ENCODE results near the gene LRRN4CL. TPM values are rescaled to one million over a fixed set of nuclear protein-coding genes. Genes with fewer than 3 reads are reported as not detected.

Gene LRRN4CL
- total and polyA plus RNA-seq, 9 of the 15 experiments (the other 6 are each of a cell fraction or from before 2014, with no cell fraction given): 0.03 to 0.11 (median 0.05) TPM; not detected in 4

DNA sequence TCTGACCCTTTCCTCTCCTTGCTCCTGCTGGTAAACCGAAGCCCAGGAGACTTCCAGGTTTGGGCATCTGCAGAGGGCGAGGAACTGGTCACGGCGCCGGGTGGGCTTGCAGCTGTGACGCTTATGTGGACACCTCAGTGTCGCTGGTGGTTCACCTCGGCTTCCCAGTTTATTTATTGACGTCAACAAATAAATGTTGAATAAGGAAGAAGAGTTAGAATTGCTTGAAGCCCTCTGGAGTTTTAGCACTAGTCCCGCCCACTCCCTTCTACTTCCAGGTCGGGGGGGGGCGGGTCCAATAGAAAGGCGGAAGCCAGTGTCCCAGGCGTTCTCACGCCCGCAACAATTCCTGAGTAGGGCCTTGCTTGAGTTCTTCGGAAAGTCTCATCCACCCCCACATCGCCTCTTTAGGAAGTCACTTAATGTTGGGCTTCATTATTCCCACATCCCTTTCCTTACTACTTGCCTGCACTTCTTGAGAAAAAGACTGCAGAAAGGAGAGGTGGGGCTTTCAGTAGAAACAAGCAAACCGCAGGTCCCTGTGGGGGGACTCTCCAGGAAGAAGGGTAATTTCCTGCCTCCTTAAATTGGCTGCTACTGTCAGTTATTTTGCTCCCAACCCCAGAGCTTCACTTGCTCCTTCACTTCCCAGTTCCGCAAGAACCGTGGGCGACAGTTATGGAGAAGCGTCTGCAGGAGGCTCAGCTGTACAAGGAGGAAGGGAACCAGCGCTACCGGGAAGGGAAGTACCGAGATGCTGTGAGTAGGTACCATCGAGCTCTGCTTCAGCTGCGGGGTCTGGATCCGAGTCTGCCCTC, 39.0 kb upstream of the LRRN4CL start, which contains the start of gene TTC9C (continued):
- no peak for TF ChIP-seq STAG1 (CRISPR knock-in tag; IDR thresholded peaks at IDR 0.05; ENCODE audit: borderline replicate concordance)
- TF ChIP-seq, protein P1, sequence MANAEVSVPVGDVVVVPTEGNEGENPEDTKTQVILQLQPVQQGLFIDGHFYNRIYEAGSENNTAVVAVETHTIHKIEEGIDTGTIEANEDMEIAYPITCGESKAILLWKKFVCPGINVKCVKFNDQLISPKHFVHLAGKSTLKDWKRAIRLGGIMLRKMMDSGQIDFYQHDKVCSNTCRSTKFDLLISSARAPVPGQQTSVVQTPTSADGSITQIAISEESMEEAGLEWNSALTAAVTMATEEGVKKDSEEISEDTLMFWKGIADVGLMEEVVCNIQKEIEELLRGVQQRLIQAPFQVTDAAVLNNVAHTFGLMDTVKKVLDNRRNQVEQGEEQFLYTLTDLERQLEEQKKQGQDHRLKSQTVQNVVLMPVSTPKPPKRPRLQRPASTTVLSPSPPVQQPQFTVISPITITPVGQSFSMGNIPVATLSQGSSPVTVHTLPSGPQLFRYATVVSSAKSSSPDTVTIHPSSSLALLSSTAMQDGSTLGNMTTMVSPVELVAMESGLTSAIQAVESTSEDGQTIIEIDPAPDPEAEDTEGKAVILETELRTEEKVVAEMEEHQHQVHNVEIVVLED (CRISPR knock-in tag; IDR thresholded peaks at IDR 0.05): no peak
- TF ChIP-seq, protein P2, sequence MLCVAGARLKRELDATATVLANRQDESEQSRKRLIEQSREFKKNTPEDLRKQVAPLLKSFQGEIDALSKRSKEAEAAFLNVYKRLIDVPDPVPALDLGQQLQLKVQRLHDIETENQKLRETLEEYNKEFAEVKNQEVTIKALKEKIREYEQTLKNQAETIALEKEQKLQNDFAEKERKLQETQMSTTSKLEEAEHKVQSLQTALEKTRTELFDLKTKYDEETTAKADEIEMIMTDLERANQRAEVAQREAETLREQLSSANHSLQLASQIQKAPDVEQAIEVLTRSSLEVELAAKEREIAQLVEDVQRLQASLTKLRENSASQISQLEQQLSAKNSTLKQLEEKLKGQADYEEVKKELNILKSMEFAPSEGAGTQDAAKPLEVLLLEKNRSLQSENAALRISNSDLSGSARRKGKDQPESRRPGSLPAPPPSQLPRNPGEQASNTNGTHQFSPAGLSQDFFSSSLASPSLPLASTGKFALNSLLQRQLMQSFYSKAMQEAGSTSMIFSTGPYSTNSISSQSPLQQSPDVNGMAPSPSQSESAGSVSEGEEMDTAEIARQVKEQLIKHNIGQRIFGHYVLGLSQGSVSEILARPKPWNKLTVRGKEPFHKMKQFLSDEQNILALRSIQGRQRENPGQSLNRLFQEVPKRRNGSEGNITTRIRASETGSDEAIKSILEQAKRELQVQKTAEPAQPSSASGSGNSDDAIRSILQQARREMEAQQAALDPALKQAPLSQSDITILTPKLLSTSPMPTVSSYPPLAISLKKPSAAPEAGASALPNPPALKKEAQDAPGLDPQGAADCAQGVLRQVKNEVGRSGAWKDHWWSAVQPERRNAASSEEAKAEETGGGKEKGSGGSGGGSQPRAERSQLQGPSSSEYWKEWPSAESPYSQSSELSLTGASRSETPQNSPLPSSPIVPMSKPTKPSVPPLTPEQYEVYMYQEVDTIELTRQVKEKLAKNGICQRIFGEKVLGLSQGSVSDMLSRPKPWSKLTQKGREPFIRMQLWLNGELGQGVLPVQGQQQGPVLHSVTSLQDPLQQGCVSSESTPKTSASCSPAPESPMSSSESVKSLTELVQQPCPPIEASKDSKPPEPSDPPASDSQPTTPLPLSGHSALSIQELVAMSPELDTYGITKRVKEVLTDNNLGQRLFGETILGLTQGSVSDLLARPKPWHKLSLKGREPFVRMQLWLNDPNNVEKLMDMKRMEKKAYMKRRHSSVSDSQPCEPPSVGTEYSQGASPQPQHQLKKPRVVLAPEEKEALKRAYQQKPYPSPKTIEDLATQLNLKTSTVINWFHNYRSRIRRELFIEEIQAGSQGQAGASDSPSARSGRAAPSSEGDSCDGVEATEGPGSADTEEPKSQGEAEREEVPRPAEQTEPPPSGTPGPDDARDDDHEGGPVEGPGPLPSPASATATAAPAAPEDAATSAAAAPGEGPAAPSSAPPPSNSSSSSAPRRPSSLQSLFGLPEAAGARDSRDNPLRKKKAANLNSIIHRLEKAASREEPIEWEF (CRISPR knock-in tag; IDR thresholded peaks at IDR 0.05): no peak
- TF ChIP-seq NR4A1 (CRISPR knock-in tag; IDR thresholded peaks at IDR 0.05): no peak
- TF ChIP-seq NR4A1 (tag; IDR thresholded peaks at IDR 0.05): no peak
- TF ChIP-seq SRSF9 (IDR thresholded peaks at IDR 0.05; ENCODE audit: borderline replicate concordance, low read depth, low read length): no peak
- 0 out of 2 replicates have a peak, but pooled peaks have one; percentile 30 for TF ChIP-seq MTA3 (IDR thresholded peaks at IDR 0.05; ENCODE audit: borderline replicate concordance)
- TF ChIP-seq, protein P3, sequence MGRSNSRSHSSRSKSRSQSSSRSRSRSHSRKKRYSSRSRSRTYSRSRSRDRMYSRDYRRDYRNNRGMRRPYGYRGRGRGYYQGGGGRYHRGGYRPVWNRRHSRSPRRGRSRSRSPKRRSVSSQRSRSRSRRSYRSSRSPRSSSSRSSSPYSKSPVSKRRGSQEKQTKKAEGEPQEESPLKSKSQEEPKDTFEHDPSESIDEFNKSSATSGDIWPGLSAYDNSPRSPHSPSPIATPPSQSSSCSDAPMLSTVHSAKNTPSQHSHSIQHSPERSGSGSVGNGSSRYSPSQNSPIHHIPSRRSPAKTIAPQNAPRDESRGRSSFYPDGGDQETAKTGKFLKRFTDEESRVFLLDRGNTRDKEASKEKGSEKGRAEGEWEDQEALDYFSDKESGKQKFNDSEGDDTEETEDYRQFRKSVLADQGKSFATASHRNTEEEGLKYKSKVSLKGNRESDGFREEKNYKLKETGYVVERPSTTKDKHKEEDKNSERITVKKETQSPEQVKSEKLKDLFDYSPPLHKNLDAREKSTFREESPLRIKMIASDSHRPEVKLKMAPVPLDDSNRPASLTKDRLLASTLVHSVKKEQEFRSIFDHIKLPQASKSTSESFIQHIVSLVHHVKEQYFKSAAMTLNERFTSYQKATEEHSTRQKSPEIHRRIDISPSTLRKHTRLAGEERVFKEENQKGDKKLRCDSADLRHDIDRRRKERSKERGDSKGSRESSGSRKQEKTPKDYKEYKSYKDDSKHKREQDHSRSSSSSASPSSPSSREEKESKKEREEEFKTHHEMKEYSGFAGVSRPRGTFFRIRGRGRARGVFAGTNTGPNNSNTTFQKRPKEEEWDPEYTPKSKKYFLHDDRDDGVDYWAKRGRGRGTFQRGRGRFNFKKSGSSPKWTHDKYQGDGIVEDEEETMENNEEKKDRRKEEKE (IDR thresholded peaks at IDR 0.05; ENCODE audit: borderline replicate concordance in 1 of 2, control insufficient read depth in 1 of 2, low read depth in 2 of 2, low read length in 1 of 2): no peak
- peak; percentile 98 for TF ChIP-seq GABPA (tag; conservative IDR thresholded peaks at IDR 0.05; ENCODE audit: low read depth)
- TF ChIP-seq, protein P4, sequence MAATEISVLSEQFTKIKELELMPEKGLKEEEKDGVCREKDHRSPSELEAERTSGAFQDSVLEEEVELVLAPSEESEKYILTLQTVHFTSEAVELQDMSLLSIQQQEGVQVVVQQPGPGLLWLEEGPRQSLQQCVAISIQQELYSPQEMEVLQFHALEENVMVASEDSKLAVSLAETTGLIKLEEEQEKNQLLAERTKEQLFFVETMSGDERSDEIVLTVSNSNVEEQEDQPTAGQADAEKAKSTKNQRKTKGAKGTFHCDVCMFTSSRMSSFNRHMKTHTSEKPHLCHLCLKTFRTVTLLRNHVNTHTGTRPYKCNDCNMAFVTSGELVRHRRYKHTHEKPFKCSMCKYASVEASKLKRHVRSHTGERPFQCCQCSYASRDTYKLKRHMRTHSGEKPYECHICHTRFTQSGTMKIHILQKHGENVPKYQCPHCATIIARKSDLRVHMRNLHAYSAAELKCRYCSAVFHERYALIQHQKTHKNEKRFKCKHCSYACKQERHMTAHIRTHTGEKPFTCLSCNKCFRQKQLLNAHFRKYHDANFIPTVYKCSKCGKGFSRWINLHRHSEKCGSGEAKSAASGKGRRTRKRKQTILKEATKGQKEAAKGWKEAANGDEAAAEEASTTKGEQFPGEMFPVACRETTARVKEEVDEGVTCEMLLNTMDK (IDR thresholded peaks at IDR 0.05; ENCODE audit: borderline replicate concordance, insufficient read depth, low read depth, low read length, poor library complexity, severe bottlenecking): no peak

Measured in K562 (cell line).